HEK293 (cell line): ENCODE results near the gene PDCD1LG2.

Source experiments
- ATF2 ChIP-seq: fragments of 450-650 bp; formaldehyde crosslinking; IDR thresholded peaks from 2 replicates; pipeline ENCODE4 v1.5.1; 2016; ENCODE audit warnings: missing biosample characterization, missing genetic modification characterization, low read depth
- EGR2 ChIP-seq: fragments of 450-650 bp; formaldehyde crosslinking; IDR thresholded peaks from 2 replicates; pipeline ENCODE4 v1.5.1; 2016; ENCODE audit warnings: low read depth, missing biosample characterization, missing genetic modification characterization
- HIC1 ChIP-seq: fragments of 450-650 bp; formaldehyde crosslinking; IDR thresholded peaks from 2 replicates; pipeline ENCODE4 v1.5.1; 2016; ENCODE audit warnings: missing biosample characterization, missing genetic modification characterization
- HOXA7 ChIP-seq: sonication (generic); formaldehyde crosslinking; IDR thresholded peaks from 2 replicates; pipeline ENCODE4 v1.8.1; 2022; ENCODE audit warnings: missing genetic modification reagents, borderline replicate concordance
- RBAK ChIP-seq: fragments of 450-650 bp; formaldehyde crosslinking; IDR thresholded peaks from 2 replicates; pipeline ENCODE4 v1.5.1; 2016; ENCODE audit warnings: missing biosample characterization, missing genetic modification characterization
- ZNF623 ChIP-seq: fragments of 450-650 bp; formaldehyde crosslinking; IDR thresholded peaks from 2 replicates; pipeline ENCODE4 v1.5.1; 2016; ENCODE audit warnings: missing biosample characterization, missing genetic modification characterization
- ZNF677 ChIP-seq: fragments of 450-650 bp; IDR thresholded peaks from 2 replicates; pipeline ENCODE4 v1.5.0; 2018; ENCODE audit warnings: missing biosample characterization, mild to moderate bottlenecking, missing genetic modification characterization, moderate library complexity
- TF ChIP-seq, protein P1 (sequence below): fragments of 450-650 bp; formaldehyde crosslinking; IDR thresholded peaks from 2 replicates; pipeline ENCODE4 v1.5.1; 2016; ENCODE audit warnings: missing biosample characterization, missing genetic modification characterization
- TF ChIP-seq, protein P2 (sequence below): fragments of 450-650 bp; formaldehyde crosslinking; IDR thresholded peaks from 2 replicates; pipeline ENCODE4 v1.5.1; 2016; ENCODE audit warnings: missing biosample characterization, missing genetic modification characterization

DNA sequence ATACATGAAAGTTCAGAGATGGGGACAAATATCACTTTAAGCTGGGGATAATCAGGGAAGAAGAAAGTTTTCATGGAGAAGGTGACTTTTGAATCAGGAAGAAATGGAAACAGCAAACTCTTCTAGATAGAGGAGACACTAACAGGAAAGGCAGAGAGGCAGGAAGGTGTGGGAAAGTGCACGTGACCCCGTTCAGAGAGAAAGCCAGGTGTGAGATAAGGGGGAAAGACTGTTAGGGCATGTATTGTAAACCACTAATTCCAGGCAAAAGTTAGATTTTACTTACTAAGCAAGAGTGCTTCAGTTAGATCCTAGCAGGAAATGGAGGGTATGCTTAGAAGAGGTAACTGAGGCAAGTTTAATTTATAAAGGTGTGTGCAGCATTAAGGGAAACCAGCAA is 58.5 kb downstream of the PDCD1LG2 start:
- TF ChIP-seq, protein P1, sequence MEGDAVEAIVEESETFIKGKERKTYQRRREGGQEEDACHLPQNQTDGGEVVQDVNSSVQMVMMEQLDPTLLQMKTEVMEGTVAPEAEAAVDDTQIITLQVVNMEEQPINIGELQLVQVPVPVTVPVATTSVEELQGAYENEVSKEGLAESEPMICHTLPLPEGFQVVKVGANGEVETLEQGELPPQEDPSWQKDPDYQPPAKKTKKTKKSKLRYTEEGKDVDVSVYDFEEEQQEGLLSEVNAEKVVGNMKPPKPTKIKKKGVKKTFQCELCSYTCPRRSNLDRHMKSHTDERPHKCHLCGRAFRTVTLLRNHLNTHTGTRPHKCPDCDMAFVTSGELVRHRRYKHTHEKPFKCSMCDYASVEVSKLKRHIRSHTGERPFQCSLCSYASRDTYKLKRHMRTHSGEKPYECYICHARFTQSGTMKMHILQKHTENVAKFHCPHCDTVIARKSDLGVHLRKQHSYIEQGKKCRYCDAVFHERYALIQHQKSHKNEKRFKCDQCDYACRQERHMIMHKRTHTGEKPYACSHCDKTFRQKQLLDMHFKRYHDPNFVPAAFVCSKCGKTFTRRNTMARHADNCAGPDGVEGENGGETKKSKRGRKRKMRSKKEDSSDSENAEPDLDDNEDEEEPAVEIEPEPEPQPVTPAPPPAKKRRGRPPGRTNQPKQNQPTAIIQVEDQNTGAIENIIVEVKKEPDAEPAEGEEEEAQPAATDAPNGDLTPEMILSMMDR (tag by site-specific recombination): no peak
- TF ChIP-seq, protein P2, sequence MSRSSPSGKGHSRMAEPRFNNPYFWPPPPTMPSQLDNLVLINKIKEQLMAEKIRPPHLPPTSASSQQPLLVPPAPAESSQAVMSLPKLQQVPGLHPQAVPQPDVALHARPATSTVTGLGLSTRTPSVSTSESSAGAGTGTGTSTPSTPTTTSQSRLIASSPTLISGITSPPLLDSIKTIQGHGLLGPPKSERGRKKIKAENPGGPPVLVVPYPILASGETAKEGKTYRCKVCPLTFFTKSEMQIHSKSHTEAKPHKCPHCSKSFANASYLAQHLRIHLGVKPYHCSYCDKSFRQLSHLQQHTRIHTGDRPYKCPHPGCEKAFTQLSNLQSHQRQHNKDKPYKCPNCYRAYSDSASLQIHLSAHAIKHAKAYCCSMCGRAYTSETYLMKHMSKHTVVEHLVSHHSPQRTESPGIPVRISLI (tag by site-specific recombination): no peak
- TF ChIP-seq ATF2 (tag by site-specific recombination) (no peak), HIC1 (tag by site-specific recombination) (no peak), EGR2 (tag by site-specific recombination) (no peak), ZNF677 (tag by site-specific recombination) (no peak), RBAK (tag by site-specific recombination) (no peak), ZNF623 (tag by site-specific recombination) (no peak), HOXA7 (CRISPR knock-in tag) (no peak)
